Stimulated activated CD8-positive, alpha-beta memory T cell treated with anti-CD3 and anti-CD28 coated beads, Interleukin-15, amount 100 ng/mL, for 4 hours (primary cell): Measurements from ENCODE around the gene R3HCC1L.

Source experiments
- DNase-seq, 2 donors: peaks; one replicate each; pipeline ENCODE4 v3.0.0-alpha.2; 2020; ENCODE audit warnings: low read depth in 2 of 2

Gene R3HCC1L

DNA sequence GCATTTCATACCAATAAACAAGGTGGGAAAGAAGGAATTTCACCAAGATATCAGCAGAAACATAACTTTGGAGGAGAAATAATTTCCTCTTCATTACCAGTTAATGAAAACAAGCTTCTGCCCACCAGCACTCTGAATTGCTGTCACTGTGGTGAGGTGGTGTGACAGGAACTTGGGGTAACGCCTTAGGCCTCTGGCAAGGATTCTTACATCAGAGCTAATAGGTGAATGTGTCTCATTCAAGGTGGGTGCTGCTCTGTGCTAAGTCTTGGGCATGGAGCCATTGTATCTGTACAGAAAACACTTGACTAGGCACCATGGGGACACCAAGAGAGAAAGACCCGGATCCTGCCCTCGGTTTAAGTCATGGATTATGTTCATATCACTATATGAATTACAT lies 141.9 kb downstream of the R3HCC1L start:
- no peak for DNase-seq

DNA sequence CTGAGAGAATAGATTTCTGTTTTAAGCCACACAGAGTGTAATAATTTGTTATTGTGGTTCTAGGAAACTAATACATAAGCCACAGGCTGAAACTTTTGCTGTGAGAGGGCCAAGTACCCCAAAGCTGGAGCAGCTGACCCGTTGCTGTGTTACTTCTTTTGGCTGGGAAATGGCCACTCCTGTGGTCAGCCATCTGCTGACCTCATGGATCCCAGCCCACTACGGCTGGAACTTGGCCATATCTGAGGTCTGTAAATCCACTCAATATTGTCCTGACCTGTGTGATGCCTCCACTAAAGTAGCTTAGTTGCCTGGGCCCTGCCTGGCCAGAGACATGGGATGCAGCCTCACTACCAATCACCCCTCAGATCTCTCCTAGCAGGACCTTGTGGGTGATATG lies 151.0 kb downstream of the R3HCC1L start:
- no peak for DNase-seq

DNA sequence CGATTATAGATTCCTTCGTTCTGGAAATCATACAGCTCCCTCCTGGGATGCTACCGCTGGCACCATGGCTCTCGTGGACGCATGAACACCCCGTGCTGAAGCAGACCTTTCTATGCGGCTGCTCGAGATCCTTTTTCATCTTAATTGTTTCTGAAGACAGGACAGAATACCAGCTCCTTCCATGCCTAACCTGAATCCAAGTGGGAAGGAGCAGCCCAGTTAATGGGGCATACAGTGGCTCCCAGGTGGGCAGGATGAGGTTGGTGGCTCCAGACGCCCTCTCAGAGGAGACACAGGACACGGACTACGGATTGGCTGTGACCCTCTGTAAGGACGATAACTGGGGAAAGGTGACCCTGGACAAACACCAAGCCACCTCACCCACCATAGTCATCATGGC lies 152.0 kb downstream of the R3HCC1L start:
- no peak for DNase-seq

DNA sequence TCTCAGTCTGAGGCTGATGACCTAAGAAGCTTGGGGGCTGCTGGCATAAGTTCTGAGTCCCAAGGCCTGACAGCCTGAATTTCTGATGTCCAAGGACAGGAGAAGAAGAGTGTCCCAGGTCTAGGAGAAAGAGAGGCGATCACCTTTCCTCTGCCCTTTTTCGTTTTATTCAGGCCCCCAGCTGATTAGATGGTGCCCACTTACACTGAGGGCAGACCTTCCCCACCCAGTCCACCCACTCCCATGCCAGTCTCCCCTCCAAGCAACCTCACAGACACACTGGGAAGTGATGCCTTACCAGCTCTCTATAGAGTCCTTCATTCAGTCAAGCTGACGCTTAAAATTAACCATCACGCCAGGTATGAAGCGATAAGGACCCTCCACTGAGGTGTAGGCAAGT lies 152.9 kb downstream of the R3HCC1L start:
- DNase-seq = no peak

DNA sequence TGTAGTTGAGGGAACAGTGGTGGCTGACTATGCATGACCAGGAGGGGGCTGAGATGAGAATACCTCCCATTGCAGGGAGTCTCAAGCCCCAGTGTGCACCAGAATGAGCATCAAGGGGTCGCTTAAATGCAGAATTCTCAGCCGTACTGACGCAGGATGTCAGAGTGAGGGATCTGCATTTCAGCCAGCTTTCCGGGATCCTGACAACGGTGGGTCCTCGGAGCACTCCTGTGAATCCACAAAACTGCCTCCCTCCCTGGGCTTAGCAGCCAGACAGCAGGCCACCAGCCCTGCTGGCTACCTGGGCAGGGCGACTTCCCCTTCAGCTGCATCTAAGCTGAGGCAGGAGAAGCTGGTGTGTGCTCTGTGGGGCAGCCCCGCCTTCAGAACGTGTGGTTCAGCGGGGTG lies 155.3 kb downstream of the R3HCC1L start:
- DNase-seq = no peak

DNA sequence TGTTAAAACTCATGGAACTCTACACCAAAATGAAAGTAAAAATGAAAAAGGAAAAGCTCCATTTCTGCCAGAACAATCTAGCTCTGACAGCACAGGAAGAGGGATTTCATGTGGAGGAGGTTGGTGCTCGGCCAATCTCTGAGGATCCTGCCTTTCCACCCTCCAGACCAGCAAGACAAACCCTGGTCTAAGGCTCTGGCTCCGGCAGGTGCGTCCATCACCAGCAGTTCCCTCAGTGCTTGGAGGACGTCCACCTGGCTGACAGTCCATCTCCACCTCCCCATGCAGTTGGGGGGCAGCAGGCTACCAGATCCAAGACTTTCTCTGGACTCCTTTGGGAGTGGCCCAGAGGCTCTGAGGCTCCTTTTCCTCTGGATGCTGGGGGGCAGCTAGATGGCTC lies 158.5 kb downstream of the R3HCC1L start:
- no peak for DNase-seq

DNA sequence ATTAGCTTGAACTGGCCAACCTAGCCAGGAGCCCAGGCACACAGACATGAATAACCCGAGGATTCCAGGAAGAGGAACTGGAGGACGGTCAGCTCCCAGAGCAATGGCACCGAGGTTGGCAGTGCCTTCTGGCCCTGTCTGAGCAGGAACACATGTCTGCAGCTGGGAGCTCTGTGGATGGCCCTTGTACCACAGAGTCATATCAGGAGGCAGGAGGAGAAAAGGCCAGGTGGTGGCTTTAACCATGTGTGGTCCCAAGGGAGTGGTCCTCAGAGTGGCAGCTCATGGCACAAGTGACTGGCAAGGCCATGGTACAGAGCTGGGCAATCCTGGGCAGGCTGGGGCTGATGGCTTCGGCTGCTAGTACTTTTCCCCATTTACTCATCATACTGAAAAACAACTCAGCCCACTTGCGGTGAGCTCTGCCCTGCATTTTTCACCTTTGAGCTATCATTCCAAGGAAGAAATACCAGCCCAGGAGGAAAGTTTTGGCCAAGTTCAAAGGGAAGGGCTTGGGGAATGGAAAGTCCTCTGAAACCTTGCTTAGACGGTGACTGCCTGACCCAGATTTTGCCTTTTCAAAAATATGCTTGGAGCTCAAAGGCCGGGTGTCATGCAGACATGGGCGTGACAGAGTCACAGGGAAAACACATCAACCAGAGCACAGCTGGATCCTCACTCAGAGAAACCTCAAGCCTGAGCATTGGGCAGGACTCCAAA lies 159.3 kb downstream of the R3HCC1L start:
- DNase-seq = no peak

DNA sequence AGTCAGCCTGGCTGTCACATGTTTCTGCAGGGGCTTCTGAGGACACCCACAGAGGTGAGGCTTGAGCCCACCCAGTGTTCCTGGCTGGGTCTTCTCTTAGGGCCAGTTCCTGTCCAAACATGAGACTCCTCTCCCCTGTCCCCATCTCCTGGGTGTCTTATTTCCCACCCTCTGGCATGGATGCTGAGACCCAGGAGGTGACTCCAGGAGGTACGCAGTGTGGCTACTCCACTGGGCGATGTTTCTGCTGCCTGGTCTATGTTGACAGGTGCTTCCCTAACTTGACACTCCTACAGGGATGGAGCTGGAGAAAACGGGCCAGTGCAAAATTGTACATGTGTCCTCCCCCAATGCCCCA lies 159.8 kb downstream of the R3HCC1L start:
- no peak for DNase-seq
